Measurements from ENCODE around the gene ATP1A1. TPM values are rescaled to one million over a fixed set of nuclear protein-coding genes. Genes with fewer than 3 reads are reported as not detected.

ATP1A1 gene
- total and polyA plus RNA-seq, 4 donors, result 68.6 to 128 (median 82.6) TPM

DNA sequence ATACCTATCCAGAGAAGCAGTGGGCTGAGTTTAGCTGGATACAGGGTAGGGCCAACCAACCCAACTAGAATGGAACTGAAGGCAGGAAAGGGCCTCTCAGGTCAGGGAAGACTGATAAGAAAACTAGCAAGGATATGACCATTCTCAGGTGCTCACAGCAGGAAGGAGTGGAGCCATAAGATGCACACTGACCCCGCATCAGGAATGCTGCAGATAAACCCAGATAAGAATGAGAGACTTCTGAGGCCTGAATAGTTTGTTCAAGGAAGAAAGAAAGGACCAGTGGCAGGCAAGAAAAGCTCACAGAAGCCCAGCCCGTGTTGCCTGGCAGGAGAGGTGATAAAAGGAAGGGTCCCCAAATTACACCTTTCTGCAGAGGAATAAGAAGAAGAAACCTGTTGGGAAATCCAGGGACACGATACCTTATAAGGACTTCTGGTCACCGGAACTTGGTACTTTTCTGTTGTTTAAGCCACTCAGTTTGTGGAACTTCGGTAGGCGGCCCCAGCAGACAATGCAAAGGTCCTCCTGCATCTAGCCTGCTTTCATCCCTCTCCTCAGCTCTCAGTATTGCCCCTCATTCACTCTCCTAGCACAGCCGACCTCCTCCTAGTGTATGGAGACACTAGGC, 58.9 kb downstream of the ATP1A1 start:
- DNase-seq (ENCODE audit: low spot score), result no peak
- Histone ChIP-seq H3K9me3 (ENCODE audit: control insufficient read depth in 4 of 4, low read length in 3 of 4) (no peaks in the 10 kb centered on the region), H3K36me3 (ENCODE audit: control insufficient read depth in 4 of 4, insufficient read depth in 3 of 4, low read depth in 1 of 4, low read length in 3 of 4) (no peaks in the 10 kb centered on the region), H3K9ac (ENCODE audit: low read depth in 1 of 2, low read length in 2 of 2) (no peak overlapping the region), H3K4me3 (ENCODE audit: low read depth in 1 of 3, low read length in 3 of 3) (no peak overlapping the region), H3K4me1 (ENCODE audit: control insufficient read depth in 4 of 4, insufficient read depth in 4 of 4, low read length in 3 of 4) (peaks cover 0 to 3% (median 0%) of the 10 kb centered on the region in 4 donors), H3K27ac (ENCODE audit: low read depth in 1 of 2, low read length in 2 of 2) (no peak overlapping the region), H3K27me3 (ENCODE audit: control insufficient read depth in 4 of 4, insufficient read depth in 4 of 4, low read length in 3 of 4) (no peaks in the 10 kb centered on the region)
- WGBS, result 84% methylated on average over 7 of the region's 7 CpGs
- no peak for TF ChIP-seq JUND (IDR thresholded peaks at IDR 0.05)
- TF ChIP-seq NR2F2 (IDR thresholded peaks at IDR 0.05), result no peak
- TF ChIP-seq EGR1 (IDR thresholded peaks at IDR 0.05; ENCODE audit: low read depth in 2 of 2), result no peak
- TF ChIP-seq HNF4A (conservative IDR thresholded peaks at IDR 0.05), result no peak
- TF ChIP-seq, protein P1, sequence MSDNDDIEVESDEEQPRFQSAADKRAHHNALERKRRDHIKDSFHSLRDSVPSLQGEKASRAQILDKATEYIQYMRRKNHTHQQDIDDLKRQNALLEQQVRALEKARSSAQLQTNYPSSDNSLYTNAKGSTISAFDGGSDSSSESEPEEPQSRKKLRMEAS (IDR thresholded peaks at IDR 0.05), result no peak
- no peak for TF ChIP-seq RXRA (IDR thresholded peaks at IDR 0.05)
- no peak for TF ChIP-seq TAF1 (conservative IDR thresholded peaks at IDR 0.05)
- TF ChIP-seq RAD21 (IDR thresholded peaks at IDR 0.05), result no peak
- TF ChIP-seq SP1 (IDR thresholded peaks at IDR 0.05), result no peak
- no peak for TF ChIP-seq ZBTB33 (IDR thresholded peaks at IDR 0.05)
- no peak for TF ChIP-seq GABPA (IDR thresholded peaks at IDR 0.05 in 1 of 2, conservative IDR thresholded peaks at IDR 0.05 in 1 of 2)
- no peak for TF ChIP-seq HNF4G (IDR thresholded peaks at IDR 0.05)
- no peak for TF ChIP-seq YY1 (IDR thresholded peaks at IDR 0.05)
- TF ChIP-seq, protein P2, sequence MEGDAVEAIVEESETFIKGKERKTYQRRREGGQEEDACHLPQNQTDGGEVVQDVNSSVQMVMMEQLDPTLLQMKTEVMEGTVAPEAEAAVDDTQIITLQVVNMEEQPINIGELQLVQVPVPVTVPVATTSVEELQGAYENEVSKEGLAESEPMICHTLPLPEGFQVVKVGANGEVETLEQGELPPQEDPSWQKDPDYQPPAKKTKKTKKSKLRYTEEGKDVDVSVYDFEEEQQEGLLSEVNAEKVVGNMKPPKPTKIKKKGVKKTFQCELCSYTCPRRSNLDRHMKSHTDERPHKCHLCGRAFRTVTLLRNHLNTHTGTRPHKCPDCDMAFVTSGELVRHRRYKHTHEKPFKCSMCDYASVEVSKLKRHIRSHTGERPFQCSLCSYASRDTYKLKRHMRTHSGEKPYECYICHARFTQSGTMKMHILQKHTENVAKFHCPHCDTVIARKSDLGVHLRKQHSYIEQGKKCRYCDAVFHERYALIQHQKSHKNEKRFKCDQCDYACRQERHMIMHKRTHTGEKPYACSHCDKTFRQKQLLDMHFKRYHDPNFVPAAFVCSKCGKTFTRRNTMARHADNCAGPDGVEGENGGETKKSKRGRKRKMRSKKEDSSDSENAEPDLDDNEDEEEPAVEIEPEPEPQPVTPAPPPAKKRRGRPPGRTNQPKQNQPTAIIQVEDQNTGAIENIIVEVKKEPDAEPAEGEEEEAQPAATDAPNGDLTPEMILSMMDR (IDR thresholded peaks at IDR 0.05; ENCODE audit: low read depth, low read length, missing input control), result no peak
- no peak for TF ChIP-seq FOXA1 (IDR thresholded peaks at IDR 0.05)

- DNase-seq (ENCODE audit: low spot score), result no peak
- Histone ChIP-seq H3K27ac (ENCODE audit: low read depth in 1 of 2, low read length in 2 of 2) (no peak overlapping the region), H3K4me1 (ENCODE audit: control insufficient read depth in 4 of 4, insufficient read depth in 4 of 4, low read length in 3 of 4) (peaks cover 0 to 3% (median 0%) of the 10 kb centered on the region in 4 donors), H3K36me3 (ENCODE audit: control insufficient read depth in 4 of 4, insufficient read depth in 3 of 4, low read depth in 1 of 4, low read length in 3 of 4) (no peaks in the 10 kb centered on the region), H3K4me3 (ENCODE audit: low read depth in 1 of 3, low read length in 3 of 3) (no peak overlapping the region), H3K9me3 (ENCODE audit: control insufficient read depth in 4 of 4, low read length in 3 of 4) (no peaks in the 10 kb centered on the region), H3K27me3 (ENCODE audit: control insufficient read depth in 4 of 4, insufficient read depth in 4 of 4, low read length in 3 of 4) (no peaks in the 10 kb centered on the region), H3K9ac (ENCODE audit: low read depth in 1 of 2, low read length in 2 of 2) (no peak overlapping the region)
- no peak for TF ChIP-seq FOXA1 (IDR thresholded peaks at IDR 0.05)
- TF ChIP-seq, protein P2 (IDR thresholded peaks at IDR 0.05; ENCODE audit: low read depth, low read length, missing input control), result no peak
- no peak for TF ChIP-seq FOXA2 (IDR thresholded peaks at IDR 0.05)
- no peak for TF ChIP-seq JUND (IDR thresholded peaks at IDR 0.05)
- TF ChIP-seq, protein P3, sequence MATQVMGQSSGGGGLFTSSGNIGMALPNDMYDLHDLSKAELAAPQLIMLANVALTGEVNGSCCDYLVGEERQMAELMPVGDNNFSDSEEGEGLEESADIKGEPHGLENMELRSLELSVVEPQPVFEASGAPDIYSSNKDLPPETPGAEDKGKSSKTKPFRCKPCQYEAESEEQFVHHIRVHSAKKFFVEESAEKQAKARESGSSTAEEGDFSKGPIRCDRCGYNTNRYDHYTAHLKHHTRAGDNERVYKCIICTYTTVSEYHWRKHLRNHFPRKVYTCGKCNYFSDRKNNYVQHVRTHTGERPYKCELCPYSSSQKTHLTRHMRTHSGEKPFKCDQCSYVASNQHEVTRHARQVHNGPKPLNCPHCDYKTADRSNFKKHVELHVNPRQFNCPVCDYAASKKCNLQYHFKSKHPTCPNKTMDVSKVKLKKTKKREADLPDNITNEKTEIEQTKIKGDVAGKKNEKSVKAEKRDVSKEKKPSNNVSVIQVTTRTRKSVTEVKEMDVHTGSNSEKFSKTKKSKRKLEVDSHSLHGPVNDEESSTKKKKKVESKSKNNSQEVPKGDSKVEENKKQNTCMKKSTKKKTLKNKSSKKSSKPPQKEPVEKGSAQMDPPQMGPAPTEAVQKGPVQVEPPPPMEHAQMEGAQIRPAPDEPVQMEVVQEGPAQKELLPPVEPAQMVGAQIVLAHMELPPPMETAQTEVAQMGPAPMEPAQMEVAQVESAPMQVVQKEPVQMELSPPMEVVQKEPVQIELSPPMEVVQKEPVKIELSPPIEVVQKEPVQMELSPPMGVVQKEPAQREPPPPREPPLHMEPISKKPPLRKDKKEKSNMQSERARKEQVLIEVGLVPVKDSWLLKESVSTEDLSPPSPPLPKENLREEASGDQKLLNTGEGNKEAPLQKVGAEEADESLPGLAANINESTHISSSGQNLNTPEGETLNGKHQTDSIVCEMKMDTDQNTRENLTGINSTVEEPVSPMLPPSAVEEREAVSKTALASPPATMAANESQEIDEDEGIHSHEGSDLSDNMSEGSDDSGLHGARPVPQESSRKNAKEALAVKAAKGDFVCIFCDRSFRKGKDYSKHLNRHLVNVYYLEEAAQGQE (IDR thresholded peaks at IDR 0.05), result no peak
- TF ChIP-seq RXRA (IDR thresholded peaks at IDR 0.05), result no peak
- no peak for TF ChIP-seq SP1 (IDR thresholded peaks at IDR 0.05)
- no peak for TF ChIP-seq HNF4A (conservative IDR thresholded peaks at IDR 0.05)
- 61% methylated on average over 3 of the region's 3 CpGs for WGBS
These were observed 59.7 kb downstream of the ATP1A1 start for GRCh38 chr1:116432655-116433265.
